Measurements from ENCODE around the gene KIF26A.

KIF26A gene

GRCh38 chr14:104178279-104178678 is 39.9 kb downstream of the KIF26A start:
- CTCF ChIA-PET: no interaction called here
- no peak for DNase-seq (ENCODE audit: extremely low spot score)
- TF ChIP-seq HDGF (IDR thresholded peaks at IDR 0.05; ENCODE audit: borderline replicate concordance) (no peak), ARNT (IDR thresholded peaks at IDR 0.05) (no peak), ELF4 (IDR thresholded peaks at IDR 0.05) (no peak), SP1 (IDR thresholded peaks at IDR 0.05) (no peak), ZNF384 (IDR thresholded peaks at IDR 0.05) (no peak), BHLHE40 (IDR thresholded peaks at IDR 0.05; ENCODE audit: borderline replicate concordance) (no peak), SUZ12 (IDR thresholded peaks at IDR 0.05) (no peak), FOXK2 (IDR thresholded peaks at IDR 0.05) (no peak), FOXA1 (IDR thresholded peaks at IDR 0.05) (no peak), NFRKB (IDR thresholded peaks at IDR 0.05) (no peak), CTBP1 (IDR thresholded peaks at IDR 0.05; ENCODE audit: borderline replicate concordance) (no peak), TARDBP (IDR thresholded peaks at IDR 0.05) (no peak), LEF1 (IDR thresholded peaks at IDR 0.05; ENCODE audit: borderline replicate concordance) (no peak), L3MBTL2 (conservative IDR thresholded peaks at IDR 0.05) (no peak), PKNOX1 (IDR thresholded peaks at IDR 0.05) (no peak)
- POLR2A ChIA-PET: no interaction called here

- CTCF ChIA-PET: no interaction called here
- DNase-seq (ENCODE audit: extremely low spot score): no peak
- no peak for TF ChIP-seq CTBP1 (IDR thresholded peaks at IDR 0.05; ENCODE audit: borderline replicate concordance)
- no peak for TF ChIP-seq ZNF384 (IDR thresholded peaks at IDR 0.05)
- no peak for TF ChIP-seq HDGF (IDR thresholded peaks at IDR 0.05; ENCODE audit: borderline replicate concordance)
- TF ChIP-seq LEF1 (IDR thresholded peaks at IDR 0.05; ENCODE audit: borderline replicate concordance): no peak
- no peak for TF ChIP-seq SP1 (IDR thresholded peaks at IDR 0.05)
- TF ChIP-seq L3MBTL2 (conservative IDR thresholded peaks at IDR 0.05): no peak
- no peak for TF ChIP-seq BHLHE40 (IDR thresholded peaks at IDR 0.05; ENCODE audit: borderline replicate concordance)
- TF ChIP-seq PKNOX1 (IDR thresholded peaks at IDR 0.05): no peak
- TF ChIP-seq FOXM1 (IDR thresholded peaks at IDR 0.05; ENCODE audit: borderline replicate concordance): no peak
- TF ChIP-seq FOXK2 (IDR thresholded peaks at IDR 0.05): no peak
- TF ChIP-seq FOXA1 (IDR thresholded peaks at IDR 0.05): no peak
- no peak for TF ChIP-seq ARNT (IDR thresholded peaks at IDR 0.05)
- TF ChIP-seq TARDBP (IDR thresholded peaks at IDR 0.05): no peak
- POLR2A ChIA-PET: no interaction called here
Observed at GRCh38 chr14:104179126-104179525, 40.7 kb downstream of the KIF26A start.

GRCh38 chr14:104179564-104180129 is 41.3 kb downstream of the KIF26A start:
- TF ChIP-seq SP1 (IDR thresholded peaks at IDR 0.05) (no peak), TARDBP (IDR thresholded peaks at IDR 0.05) (no peak), FOXK2 (IDR thresholded peaks at IDR 0.05) (no peak), L3MBTL2 (conservative IDR thresholded peaks at IDR 0.05) (no peak), PKNOX1 (IDR thresholded peaks at IDR 0.05) (no peak), NFRKB (IDR thresholded peaks at IDR 0.05) (no peak), ARNT (IDR thresholded peaks at IDR 0.05) (no peak), HDGF (IDR thresholded peaks at IDR 0.05; ENCODE audit: borderline replicate concordance) (no peak), CTBP1 (IDR thresholded peaks at IDR 0.05; ENCODE audit: borderline replicate concordance) (no peak), ZNF384 (IDR thresholded peaks at IDR 0.05) (no peak), FOXM1 (IDR thresholded peaks at IDR 0.05; ENCODE audit: borderline replicate concordance) (no peak), LEF1 (IDR thresholded peaks at IDR 0.05; ENCODE audit: borderline replicate concordance) (no peak), BHLHE40 (IDR thresholded peaks at IDR 0.05; ENCODE audit: borderline replicate concordance) (no peak), ELF4 (IDR thresholded peaks at IDR 0.05) (no peak), FOXA1 (IDR thresholded peaks at IDR 0.05) (no peak), SUZ12 (IDR thresholded peaks at IDR 0.05) (no peak)
- DNase-seq (ENCODE audit: extremely low spot score): no peak
- ChIA-PET CTCF (no interaction called here), POLR2A (no interaction called here)

- POLR2A ChIA-PET: no interaction called here
- TF ChIP-seq ELF4 (IDR thresholded peaks at IDR 0.05): no peak
- TF ChIP-seq LEF1 (IDR thresholded peaks at IDR 0.05; ENCODE audit: borderline replicate concordance): no peak
- TF ChIP-seq BHLHE40 (IDR thresholded peaks at IDR 0.05; ENCODE audit: borderline replicate concordance): no peak
- TF ChIP-seq NFRKB (IDR thresholded peaks at IDR 0.05): no peak
- no peak for TF ChIP-seq FOXA1 (IDR thresholded peaks at IDR 0.05)
- no peak for TF ChIP-seq CTBP1 (IDR thresholded peaks at IDR 0.05; ENCODE audit: borderline replicate concordance)
- no peak for TF ChIP-seq PKNOX1 (IDR thresholded peaks at IDR 0.05)
- CTCF ChIA-PET: no interaction called here
- DNase-seq (ENCODE audit: extremely low spot score): no peak
Observed at GRCh38 chr14:104180561-104181165, 42.3 kb downstream of the KIF26A start.

- TF ChIP-seq FOXK2 (IDR thresholded peaks at IDR 0.05) (no peak), ZNF384 (IDR thresholded peaks at IDR 0.05) (no peak), NFRKB (IDR thresholded peaks at IDR 0.05) (no peak), L3MBTL2 (conservative IDR thresholded peaks at IDR 0.05) (no peak), TARDBP (IDR thresholded peaks at IDR 0.05) (no peak), ELF4 (IDR thresholded peaks at IDR 0.05) (no peak), PKNOX1 (IDR thresholded peaks at IDR 0.05) (no peak), FOXM1 (IDR thresholded peaks at IDR 0.05; ENCODE audit: borderline replicate concordance) (no peak), SUZ12 (IDR thresholded peaks at IDR 0.05) (no peak), CTBP1 (IDR thresholded peaks at IDR 0.05; ENCODE audit: borderline replicate concordance) (no peak), LEF1 (IDR thresholded peaks at IDR 0.05; ENCODE audit: borderline replicate concordance) (no peak), BHLHE40 (IDR thresholded peaks at IDR 0.05; ENCODE audit: borderline replicate concordance) (no peak)
- DNase-seq (ENCODE audit: extremely low spot score): no peak
- ChIA-PET CTCF (no interaction called here), POLR2A (no interaction called here)
Observed at GRCh38 chr14:104181761-104182530, 43.6 kb downstream of the KIF26A start.

All from HEK293T (cell line).